ENCODE results near the gene NMNAT2. TPM values are rescaled to one million over a fixed set of nuclear protein-coding genes. Genes with fewer than 3 reads are reported as not detected.
A peak's percentile ranks its signal among the peaks of the same experiment; 100 is the strongest.

The NMNAT2 gene
- polyA plus RNA-seq, 3 donors = 0.22 to 0.43 TPM; not detected in 1

DNA sequence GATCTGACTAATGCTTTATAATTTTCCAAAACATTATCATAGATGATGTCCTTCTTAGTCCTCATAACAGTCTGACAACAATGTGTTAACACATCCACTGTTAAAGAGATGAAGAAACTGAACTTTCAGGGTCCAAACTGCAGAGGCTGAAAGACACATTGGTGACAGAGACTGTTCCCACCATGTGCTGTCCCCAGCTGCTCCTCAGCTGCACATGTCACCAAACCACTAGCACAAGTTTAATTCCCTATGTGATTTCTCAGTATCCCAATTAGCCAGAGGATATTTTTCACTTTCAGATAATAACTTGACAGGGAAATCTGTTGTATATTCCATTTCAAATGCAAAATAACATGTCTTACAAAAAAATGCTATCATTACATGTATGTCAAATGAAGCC is 207.5 kb downstream of the NMNAT2 start:
- H4K20me1 ChIP-seq (ENCODE audit: insufficient read depth, low read length) = no peaks in the 10 kb centered on the region
- no peak overlapping the region for H3K27ac ChIP-seq (ENCODE audit: low read depth in 1 of 2, low read length in 2 of 2)
- no peak for DNase-seq
- TF ChIP-seq, protein P1, sequence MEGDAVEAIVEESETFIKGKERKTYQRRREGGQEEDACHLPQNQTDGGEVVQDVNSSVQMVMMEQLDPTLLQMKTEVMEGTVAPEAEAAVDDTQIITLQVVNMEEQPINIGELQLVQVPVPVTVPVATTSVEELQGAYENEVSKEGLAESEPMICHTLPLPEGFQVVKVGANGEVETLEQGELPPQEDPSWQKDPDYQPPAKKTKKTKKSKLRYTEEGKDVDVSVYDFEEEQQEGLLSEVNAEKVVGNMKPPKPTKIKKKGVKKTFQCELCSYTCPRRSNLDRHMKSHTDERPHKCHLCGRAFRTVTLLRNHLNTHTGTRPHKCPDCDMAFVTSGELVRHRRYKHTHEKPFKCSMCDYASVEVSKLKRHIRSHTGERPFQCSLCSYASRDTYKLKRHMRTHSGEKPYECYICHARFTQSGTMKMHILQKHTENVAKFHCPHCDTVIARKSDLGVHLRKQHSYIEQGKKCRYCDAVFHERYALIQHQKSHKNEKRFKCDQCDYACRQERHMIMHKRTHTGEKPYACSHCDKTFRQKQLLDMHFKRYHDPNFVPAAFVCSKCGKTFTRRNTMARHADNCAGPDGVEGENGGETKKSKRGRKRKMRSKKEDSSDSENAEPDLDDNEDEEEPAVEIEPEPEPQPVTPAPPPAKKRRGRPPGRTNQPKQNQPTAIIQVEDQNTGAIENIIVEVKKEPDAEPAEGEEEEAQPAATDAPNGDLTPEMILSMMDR (IDR thresholded peaks at IDR 0.05) = no peak
- Mint-ChIP-seq H3K27ac (no peak overlapping the region), H3K9me3 (peaks cover 0 to 2% (median 0%) of the 10 kb centered on the region in 7 donors), H3K27me3 (ENCODE audit: low read depth in 3 of 3) (peaks cover 8 to 27% (median 19%) of the 10 kb centered on the region in 3 donors), H3K4me3 (no peak overlapping the region), H3K4me1 (peaks cover 3% of the 10 kb centered on the region), H3K36me3 (no peaks in the 10 kb centered on the region)
- no peaks in the 10 kb centered on the region for H3K36me3 ChIP-seq (replicated peaks in 1 of 2; ENCODE audit: control insufficient read depth in 1 of 2, insufficient read depth in 2 of 2, low read length in 2 of 2)
- intact Hi-C loops (cut with micrococcal nuclease) = no loop called here
- no peak overlapping the region for H3K4me3 ChIP-seq (replicated peaks in 1 of 3; ENCODE audit: low read depth in 2 of 3, low read length in 3 of 3)
- H2AFZ ChIP-seq (ENCODE audit: insufficient read depth, low read depth, low read length, poor library complexity, severe bottlenecking) = no peak overlapping the region
- no peaks in the 10 kb centered on the region for H3K4me1 ChIP-seq (ENCODE audit: control insufficient read depth in 1 of 2, insufficient read depth in 2 of 2, low read length in 2 of 2)
- no peak overlapping the region for H3K4me2 ChIP-seq (replicated peaks; ENCODE audit: extremely low read depth, low read length, poor library complexity, severe bottlenecking)
- H3K79me2 ChIP-seq (ENCODE audit: insufficient read depth, low read length) = no peaks in the 10 kb centered on the region
- H3K27me3 ChIP-seq (ENCODE audit: control insufficient read depth in 2 of 2, insufficient read depth in 2 of 2, low read length in 2 of 2) = peaks cover 0 to 6% of the 10 kb centered on the region in 2 donors
- no peaks in the 10 kb centered on the region for H3K9me3 ChIP-seq (replicated peaks in 1 of 2; ENCODE audit: control insufficient read depth in 1 of 2, insufficient read depth in 1 of 2, low read length in 2 of 2)
- no peak overlapping the region for H3K9ac ChIP-seq (ENCODE audit: insufficient read depth, low read length, poor library complexity, severe bottlenecking)

DNA sequence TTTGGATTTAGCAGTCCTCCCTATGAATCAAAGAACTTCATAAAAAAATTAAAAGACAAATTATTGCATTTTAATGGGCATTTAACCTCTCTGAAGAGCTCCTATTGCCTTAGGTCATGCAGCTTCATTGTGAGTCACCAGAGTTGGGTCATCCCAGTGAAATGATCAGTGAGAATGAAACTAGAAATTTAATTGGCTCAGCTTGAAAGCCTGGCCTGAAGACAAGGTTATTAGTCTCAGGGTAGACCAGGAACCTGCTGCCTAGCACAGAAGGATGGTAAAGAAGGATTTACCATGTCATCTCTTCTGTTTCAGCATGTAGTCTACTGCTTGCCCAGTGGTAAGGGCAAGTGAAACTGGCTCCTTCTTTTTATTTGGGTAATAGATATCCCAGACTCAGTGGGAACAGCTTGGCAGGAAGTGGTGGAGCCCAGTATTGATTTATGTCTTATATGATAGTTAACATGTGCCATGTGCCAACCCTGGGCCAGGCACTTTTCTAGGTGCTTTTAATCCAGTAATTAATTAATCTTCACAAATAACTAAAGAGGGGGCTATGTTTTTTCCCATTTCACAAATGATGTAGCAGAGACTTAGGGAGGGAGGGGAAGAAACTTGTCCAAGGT is 208.5 kb downstream of the NMNAT2 start:
- Histone ChIP-seq H3K4me3 (replicated peaks in 1 of 3; ENCODE audit: low read depth in 2 of 3, low read length in 3 of 3) (no peak overlapping the region), H3K79me2 (ENCODE audit: insufficient read depth, low read length) (no peaks in the 10 kb centered on the region), H3K9ac (ENCODE audit: insufficient read depth, low read length, poor library complexity, severe bottlenecking) (no peak overlapping the region), H2AFZ (ENCODE audit: insufficient read depth, low read depth, low read length, poor library complexity, severe bottlenecking) (peak overlapping the region; percentile 12), H3K9me3 (replicated peaks in 1 of 2; ENCODE audit: control insufficient read depth in 1 of 2, insufficient read depth in 1 of 2, low read length in 2 of 2) (no peaks in the 10 kb centered on the region), H4K20me1 (ENCODE audit: insufficient read depth, low read length) (no peaks in the 10 kb centered on the region), H3K4me2 (replicated peaks; ENCODE audit: extremely low read depth, low read length, poor library complexity, severe bottlenecking) (no peak overlapping the region), H3K36me3 (replicated peaks in 1 of 2; ENCODE audit: control insufficient read depth in 1 of 2, insufficient read depth in 2 of 2, low read length in 2 of 2) (no peaks in the 10 kb centered on the region), H3K27ac (ENCODE audit: low read depth in 1 of 2, low read length in 2 of 2) (no peak overlapping the region), H3K4me1 (ENCODE audit: control insufficient read depth in 1 of 2, insufficient read depth in 2 of 2, low read length in 2 of 2) (no peaks in the 10 kb centered on the region), H3K27me3 (ENCODE audit: control insufficient read depth in 2 of 2, insufficient read depth in 2 of 2, low read length in 2 of 2) (peaks cover 0 to 6% of the 10 kb centered on the region in 2 donors)
- H3K36me3 Mint-ChIP-seq = no peaks in the 10 kb centered on the region
- H3K27me3 Mint-ChIP-seq (ENCODE audit: low read depth in 3 of 3) = peaks cover 11 to 27% (median 19%) of the 10 kb centered on the region in 3 donors
- H3K27ac Mint-ChIP-seq = peak overlapping the region in 1 of 7 donors; percentile 16
- peaks cover 0 to 2% (median 0%) of the 10 kb centered on the region in 7 donors for H3K9me3 Mint-ChIP-seq
- peaks cover 3% of the 10 kb centered on the region for H3K4me1 Mint-ChIP-seq
- peak; percentile 32 to 49 (median 39) for DNase-seq
- TF ChIP-seq, protein P1 (IDR thresholded peaks at IDR 0.05) = no peak
- intact Hi-C loops (cut with micrococcal nuclease) = no loop called here
- no peak overlapping the region for H3K4me3 Mint-ChIP-seq

Measured in CD14-positive monocyte (primary cell).